ENCODE results near the gene GNB2. TPM values are rescaled to one million over a fixed set of nuclear protein-coding genes. Genes with fewer than 3 reads are reported as not detected.
A peak's percentile ranks its signal among the peaks of the same experiment; 100 is the strongest.

The GNB2 gene
- polyA plus RNA-seq (ENCODE audit: insufficient read length in 12 of 12), result 100 to 1,000 TPM in 11 of 12 donors, not detected in 1; 110 to 178 (median 137) TPM
- long read RNA-seq, donor 1, transcript GNB2-202 (9 exons, 1,524 nt), result minor isoform, 6 of 82 reads
- long read RNA-seq, donor 1, transcript GNB2-201 (10 exons, 1,878 nt), result major isoform, 74 of 82 reads
- long read RNA-seq, donor 1, partial matches to known transcripts, result 0 of 82 reads
- long read RNA-seq, donor 1, other reads (novel, unspliced or antisense), result 0 of 82 reads
- long read RNA-seq, donor 2, transcript GNB2-201 (10 exons, 1,878 nt), result major isoform, 73 of 77 reads
- long read RNA-seq, donor 2, partial matches to known transcripts, result 0 of 77 reads
- long read RNA-seq, donor 2, other reads (novel, unspliced or antisense), result 0 of 77 reads
- long read RNA-seq, donor 3, transcript GNB2-201 (10 exons, 1,878 nt), result major isoform, 20 of 28 reads
- long read RNA-seq, donor 3, partial matches to known transcripts, result 6 of 28 reads
- long read RNA-seq, donor 3, other reads (novel, unspliced or antisense), result 0 of 28 reads
- long read RNA-seq, donor 4, transcript GNB2-201 (10 exons, 1,878 nt), result major isoform, 14 of 17 reads
- long read RNA-seq, donor 4, partial matches to known transcripts, result 0 of 17 reads
- long read RNA-seq, donor 4, other reads (novel, unspliced or antisense), result 0 of 17 reads
- long read RNA-seq, donor 5, transcript GNB2-201 (10 exons, 1,878 nt), result major isoform, 77 of 83 reads
- long read RNA-seq, donor 5, partial matches to known transcripts, result 0 of 83 reads
- long read RNA-seq, donor 5, other reads (novel, unspliced or antisense), result 0 of 83 reads
- long read RNA-seq, donor 6, transcript GNB2-201 (10 exons, 1,878 nt), result major isoform, 27 of 31 reads
- long read RNA-seq, donor 6, partial matches to known transcripts, result 0 of 31 reads
- long read RNA-seq, donor 6, other reads (novel, unspliced or antisense), result 0 of 31 reads
- long read RNA-seq, donor 7, transcript GNB2-201 (10 exons, 1,878 nt), result major isoform, 27 of 31 reads
- long read RNA-seq, donor 7, partial matches to known transcripts, result 0 of 31 reads
- long read RNA-seq, donor 7, other reads (novel, unspliced or antisense), result 0 of 31 reads
- long read RNA-seq, donor 8, transcript GNB2-201 (10 exons, 1,878 nt), result major isoform, 63 of 68 reads
- long read RNA-seq, donor 8, partial matches to known transcripts, result 0 of 68 reads
- long read RNA-seq, donor 8, other reads (novel, unspliced or antisense), result 0 of 68 reads
- long read RNA-seq, donor 9, transcript GNB2-201 (10 exons, 1,878 nt), result major isoform, 41 of 43 reads
- long read RNA-seq, donor 9, partial matches to known transcripts, result 0 of 43 reads
- long read RNA-seq, donor 9, other reads (novel, unspliced or antisense), result 0 of 43 reads
- long read RNA-seq, donor 10, transcript GNB2-201 (10 exons, 1,878 nt), result major isoform, 34 of 40 reads
- long read RNA-seq, donor 10, transcript GNB2-202 (9 exons, 1,524 nt), result minor isoform, 6 of 40 reads
- long read RNA-seq, donor 10, partial matches to known transcripts, result 0 of 40 reads
- long read RNA-seq, donor 10, other reads (novel, unspliced or antisense), result 0 of 40 reads
- long read RNA-seq, donor 11, transcript GNB2-201 (10 exons, 1,878 nt), result major isoform, 49 of 67 reads
- long read RNA-seq, donor 11, partial matches to known transcripts, result 14 of 67 reads
- long read RNA-seq, donor 11, other reads (novel, unspliced or antisense), result 0 of 67 reads

- peak; percentile 99 for DNase-seq
These were observed at the start of gene GNB2 for GRCh38 chr7:100673302-100673941. Gene GNB2, plus strand, starts transcription at chr7:100673740. Its CDS starts 2,526 bp downstream, at chr7:100676266.

- DNase-seq, result no peak
These were observed 49.4 kb upstream of the GNB2 start for GRCh38 chr7:100623951-100624824.

- DNase-seq, result no peak
These were observed 47.5 kb upstream of the GNB2 start for GRCh38 chr7:100626055-100626454.

GRCh38 chr7:100626530-100627237, 46.9 kb upstream of the GNB2 start:
- peak; percentile 70 for DNase-seq

GRCh38 chr7:100627238-100627549, 46.3 kb upstream of the GNB2 start:
- DNase-seq, result no peak

- DNase-seq, result no peak
These were observed 44.3 kb upstream of the GNB2 start for GRCh38 chr7:100629117-100629716.

GRCh38 chr7:100630066-100630465, 43.5 kb upstream of the GNB2 start:
- no peak for DNase-seq

- no peak for DNase-seq
These were observed 40.4 kb upstream of the GNB2 start for GRCh38 chr7:100632951-100633717.

GRCh38 chr7:100639995-100640516, 33.5 kb upstream of the GNB2 start:
- no peak for DNase-seq

- DNase-seq, result no peak
These were observed 32.8 kb upstream of the GNB2 start for GRCh38 chr7:100640517-100641440.

GRCh38 chr7:100641463-100641859, 32.1 kb upstream of the GNB2 start, which contains the start of gene TFR2:
Gene TFR2, minus strand, starts transcription at chr7:100641552. Its CDS starts 43 bp downstream, at chr7:100641509.
- DNase-seq, result no peak

- DNase-seq, result no peak
These were observed 31.5 kb upstream of the GNB2 start for GRCh38 chr7:100641860-100642533.

GRCh38 chr7:100642534-100642907, 31.0 kb upstream of the GNB2 start:
- DNase-seq, result no peak

- DNase-seq, result no peak
These were observed 23.5 kb upstream of the GNB2 start for GRCh38 chr7:100649826-100650565.

Measured in muscle of arm (tissue), 14 donors.